Stimulated activated CD8-positive, alpha-beta memory T cell treated with anti-CD3 and anti-CD28 coated beads, Interleukin-2, amount 100 ng/mL, for 48 hours (primary cell): ENCODE results near the gene NCOA1.
"Not testable (repeated sequence)": the region's sequence is repeated elsewhere in the genome, so short reads cannot be mapped to it uniquely, and the experiment has no call there.

ENCODE experiments used
- DNase-seq, 2 donors: peaks; one replicate each; pipeline ENCODE4 v3.0.0-alpha.2; 2020; ENCODE audit warnings: low read depth in 2 of 2

NCOA1 gene

DNA sequence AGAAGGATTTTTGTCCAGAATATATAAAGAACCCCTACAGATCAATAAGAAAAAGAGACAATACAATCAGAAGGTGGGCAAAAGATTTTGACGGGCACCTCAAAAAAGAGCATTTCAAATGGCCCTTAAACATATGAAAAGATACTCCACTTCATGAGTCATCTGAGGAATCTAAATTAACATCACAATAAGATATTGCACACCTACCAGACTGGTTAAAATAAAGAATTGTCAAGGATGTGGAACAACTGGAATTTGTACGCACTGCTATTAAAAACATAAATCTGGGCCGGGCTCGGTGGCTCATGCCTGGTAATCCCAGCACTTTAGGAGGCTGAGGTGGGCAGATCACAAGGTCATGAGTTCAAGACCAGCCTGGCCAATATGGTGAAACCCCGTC lies 17.0 kb upstream of the NCOA1 start:
- no peak for DNase-seq

DNA sequence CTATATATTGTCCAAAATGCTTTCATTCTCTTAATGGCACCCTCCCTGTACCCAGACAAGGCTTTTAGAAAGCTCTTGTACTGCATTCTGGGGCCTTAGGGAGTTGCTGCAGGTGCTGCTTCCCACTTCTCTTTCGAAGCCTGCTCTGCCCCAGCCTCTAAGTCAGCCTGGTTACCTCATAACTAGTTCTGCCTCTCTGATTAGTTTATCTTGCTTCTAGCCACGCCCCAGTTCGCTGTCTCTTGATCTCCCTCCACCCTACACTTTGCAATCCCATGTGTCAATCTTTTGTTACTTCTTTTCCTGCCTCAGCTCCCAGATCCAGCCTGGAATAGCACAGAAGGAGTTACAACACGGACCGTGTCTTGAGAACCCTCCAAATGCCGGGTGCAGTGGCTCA lies 13.8 kb upstream of the NCOA1 start:
- no peak for DNase-seq

DNA sequence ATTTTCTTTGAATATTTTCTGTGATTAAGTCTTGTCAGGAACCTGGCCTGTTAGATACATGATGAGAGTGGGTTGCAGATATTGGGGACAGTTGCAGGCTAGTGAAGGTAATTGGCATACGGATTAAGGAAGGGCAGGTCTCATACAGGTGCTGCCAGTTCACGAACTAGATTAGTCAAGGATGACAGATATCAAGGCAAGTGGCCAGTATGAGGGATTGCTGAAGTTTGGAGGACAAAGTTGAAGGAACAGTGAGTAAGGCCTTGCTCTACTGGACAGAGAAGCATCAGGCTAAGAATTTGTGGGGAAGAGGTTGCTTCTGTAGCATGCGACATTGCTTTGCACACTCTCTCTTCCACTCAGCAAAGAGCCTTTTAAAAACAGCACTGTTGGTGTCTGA lies 12.8 kb upstream of the NCOA1 start:
- no peak for DNase-seq

DNA sequence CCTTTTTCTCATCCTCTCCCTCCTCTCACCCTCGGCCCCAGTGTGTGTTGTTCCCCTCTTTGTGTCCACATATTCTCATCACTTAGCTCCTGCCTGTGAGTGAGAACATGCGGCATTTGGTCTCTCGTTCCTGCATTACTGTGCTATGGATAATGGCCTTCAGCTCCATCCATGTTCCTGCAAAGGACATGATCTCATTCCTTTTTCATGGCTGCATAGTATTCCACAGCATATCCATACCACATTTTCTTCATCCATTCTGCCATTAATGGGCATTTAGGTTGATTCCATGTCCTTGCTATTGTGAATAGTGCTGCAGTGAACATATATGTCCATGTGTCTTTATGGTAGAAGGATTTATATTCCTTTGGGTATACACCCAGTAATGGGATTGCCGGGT lies 10.8 kb upstream of the NCOA1 start:
- no peak for DNase-seq

DNA sequence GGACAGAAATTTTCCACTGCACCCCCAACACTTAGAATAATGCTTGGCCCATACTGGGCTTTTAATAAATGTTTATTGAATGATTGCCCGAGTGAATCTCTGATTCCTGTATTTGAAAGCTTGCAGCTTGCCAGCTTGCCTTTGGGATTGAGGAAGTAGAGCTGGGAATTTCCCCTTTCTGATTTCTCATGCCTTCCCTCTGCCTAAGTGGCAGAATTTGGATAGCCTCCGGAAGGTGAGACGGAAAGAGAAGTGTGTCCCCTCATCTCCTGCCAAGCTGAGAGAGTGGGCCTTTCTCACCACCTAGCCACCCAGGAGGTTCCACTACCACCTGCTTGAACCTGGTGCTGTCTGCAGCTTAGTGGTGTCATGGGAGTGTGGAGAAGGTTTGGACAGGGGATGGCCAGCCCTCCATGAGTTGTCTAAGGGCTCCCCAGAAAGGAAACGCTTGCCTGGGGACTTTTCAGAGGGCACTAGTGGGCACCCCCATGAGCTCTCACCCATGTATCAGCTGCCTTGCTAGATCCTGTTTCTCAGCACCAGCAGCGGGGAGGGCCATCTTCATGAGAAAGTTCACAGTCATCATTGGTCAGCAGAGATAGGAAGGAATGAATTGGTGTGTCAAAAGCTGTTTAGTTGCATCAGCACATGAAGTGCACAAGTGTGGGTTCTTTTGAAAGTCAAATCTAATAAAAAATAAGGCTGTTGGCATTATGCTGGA lies 8.6 kb upstream of the NCOA1 start:
- no peak for DNase-seq

DNA sequence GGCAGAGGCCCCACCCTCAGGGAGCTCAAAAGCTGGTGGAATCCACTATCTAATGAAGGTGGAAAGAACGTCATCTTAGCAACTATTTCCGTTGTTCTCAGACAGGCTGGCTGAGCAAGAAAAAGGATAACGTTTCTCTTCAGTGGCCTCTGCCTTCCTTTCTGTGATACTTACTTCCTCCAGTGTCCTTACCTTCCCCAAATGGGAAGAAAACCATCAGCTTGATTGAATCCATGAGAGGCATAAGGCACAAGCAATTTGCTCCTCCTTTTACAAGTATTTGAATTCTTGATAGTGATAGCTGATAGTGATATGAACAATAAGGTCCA lies 8.1 kb upstream of the NCOA1 start:
- DNase-seq = no peak

DNA sequence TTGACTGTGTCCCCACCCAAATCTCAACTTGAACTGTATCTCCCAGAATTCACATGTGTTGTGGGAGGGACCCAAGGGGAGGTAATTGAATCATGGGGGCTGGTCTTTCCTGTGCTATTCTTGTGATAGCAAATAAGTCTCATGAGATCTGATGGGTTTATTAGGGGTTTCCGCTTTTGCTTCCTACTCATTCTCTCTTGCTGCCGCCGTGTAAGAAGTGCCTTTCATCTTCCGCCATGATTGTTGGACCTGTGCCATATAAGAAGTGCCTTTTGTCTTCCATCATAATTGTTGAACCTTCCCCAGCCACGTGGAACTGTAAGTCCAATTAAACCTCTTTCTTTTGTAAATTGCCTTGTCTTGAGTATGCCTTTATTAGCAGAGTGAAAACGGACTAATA lies 6.4 kb upstream of the NCOA1 start:
- DNase-seq = not testable (repeated sequence)

DNA sequence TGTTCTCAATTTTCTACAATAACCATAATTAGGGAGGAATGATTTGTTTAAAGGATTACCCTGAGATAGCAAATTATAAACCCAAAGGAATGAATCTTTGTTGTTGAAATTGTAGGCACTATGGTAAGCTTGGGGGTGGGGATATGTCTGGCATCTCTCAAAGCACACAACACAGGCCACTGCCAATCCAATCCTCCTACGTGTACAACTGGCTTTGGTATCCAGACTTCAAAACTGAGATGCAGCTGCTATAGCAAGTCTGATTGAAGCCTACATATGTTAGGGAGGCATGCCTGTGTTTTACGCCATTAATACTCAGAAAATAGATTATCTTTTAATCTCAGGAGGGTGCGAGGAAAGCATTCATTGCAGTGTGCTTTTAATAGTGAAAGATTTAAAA lies 5.9 kb upstream of the NCOA1 start:
- DNase-seq = no peak

DNA sequence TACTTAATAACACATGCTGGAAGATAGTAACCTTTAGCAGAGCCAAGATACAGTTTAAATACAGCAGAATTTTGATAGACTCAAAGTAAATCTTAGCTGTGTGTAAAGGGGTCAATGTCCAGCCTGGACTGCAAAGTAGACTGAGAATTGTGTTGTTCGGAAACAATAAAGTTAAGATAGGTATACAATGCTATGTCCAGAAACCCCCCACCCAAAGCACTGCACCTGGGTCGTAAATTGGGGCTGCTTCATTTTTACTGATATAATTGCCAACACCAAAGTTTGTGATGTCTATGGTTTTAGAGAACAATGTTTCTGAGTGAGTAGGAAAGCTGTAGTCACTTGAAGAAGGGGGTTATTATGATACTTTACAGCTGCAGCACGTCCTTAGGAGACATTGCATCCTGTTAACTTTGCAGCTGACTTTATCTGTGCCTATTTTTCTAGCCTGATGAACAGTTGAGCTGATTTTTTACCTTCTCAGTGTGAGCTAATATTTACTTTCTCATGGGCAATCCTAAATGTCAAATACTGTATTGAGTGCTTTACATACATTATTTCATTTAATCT lies 4.3 kb upstream of the NCOA1 start:
- DNase-seq = no peak

DNA sequence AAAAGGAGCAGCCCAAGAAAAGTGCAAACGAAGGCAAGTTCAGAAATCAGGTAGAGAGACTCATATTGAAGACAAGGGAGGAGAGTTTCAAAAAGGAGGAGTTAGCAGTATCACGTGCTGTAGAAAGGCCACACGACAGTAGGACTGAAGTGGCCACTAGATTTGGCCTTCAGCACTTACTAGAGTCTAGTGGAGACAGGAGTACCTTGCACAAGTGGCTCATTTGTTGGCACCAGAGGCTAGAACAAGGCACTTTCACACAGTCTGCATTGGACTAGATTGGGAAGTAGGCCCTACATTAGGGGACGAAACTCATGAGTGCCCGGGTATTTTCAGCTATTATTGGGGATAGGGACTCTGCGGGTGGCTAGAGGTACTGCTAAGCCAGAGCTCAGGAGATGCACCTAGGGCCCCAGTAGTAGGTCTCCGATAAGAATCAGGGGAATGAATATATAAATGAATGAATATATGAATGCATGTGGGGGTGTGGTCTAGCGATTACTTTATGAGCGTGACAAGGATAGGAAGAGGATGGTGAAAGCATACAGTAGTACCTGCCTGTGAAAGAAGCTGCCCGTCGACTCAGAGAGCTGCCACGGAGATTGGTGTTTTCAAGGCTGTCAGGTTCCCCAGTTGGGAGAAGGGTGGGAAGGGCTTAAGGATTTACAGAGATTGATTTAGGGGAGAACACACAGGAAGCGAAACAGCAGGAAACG lies 1.4 kb upstream of the NCOA1 start:
- DNase-seq = no peak

DNA sequence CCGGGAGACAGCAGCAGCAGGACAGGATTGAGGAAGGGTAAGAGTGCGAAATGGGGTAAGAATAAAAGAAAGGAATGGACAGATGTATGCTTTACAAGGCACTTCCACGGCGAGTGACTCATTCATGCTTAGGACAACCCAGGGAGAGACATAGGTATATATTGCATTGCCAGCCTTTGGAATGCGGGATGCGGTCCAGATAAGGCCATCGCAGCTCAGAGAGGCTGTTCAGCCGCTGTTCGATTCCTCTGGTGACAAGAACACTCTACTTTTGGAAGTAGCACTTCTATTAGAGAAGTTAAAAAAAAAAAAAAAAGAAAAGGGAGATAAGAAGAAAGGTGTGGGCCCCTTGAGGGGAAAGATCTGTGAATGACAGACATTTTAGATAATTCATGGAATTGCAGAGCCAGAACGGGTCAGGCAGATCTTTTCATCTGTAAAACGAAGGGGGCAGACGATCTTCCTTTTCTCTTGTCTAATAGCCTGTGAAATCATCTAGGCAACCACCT lies 819 bp upstream of the NCOA1 start:
- DNase-seq = no peak

DNA sequence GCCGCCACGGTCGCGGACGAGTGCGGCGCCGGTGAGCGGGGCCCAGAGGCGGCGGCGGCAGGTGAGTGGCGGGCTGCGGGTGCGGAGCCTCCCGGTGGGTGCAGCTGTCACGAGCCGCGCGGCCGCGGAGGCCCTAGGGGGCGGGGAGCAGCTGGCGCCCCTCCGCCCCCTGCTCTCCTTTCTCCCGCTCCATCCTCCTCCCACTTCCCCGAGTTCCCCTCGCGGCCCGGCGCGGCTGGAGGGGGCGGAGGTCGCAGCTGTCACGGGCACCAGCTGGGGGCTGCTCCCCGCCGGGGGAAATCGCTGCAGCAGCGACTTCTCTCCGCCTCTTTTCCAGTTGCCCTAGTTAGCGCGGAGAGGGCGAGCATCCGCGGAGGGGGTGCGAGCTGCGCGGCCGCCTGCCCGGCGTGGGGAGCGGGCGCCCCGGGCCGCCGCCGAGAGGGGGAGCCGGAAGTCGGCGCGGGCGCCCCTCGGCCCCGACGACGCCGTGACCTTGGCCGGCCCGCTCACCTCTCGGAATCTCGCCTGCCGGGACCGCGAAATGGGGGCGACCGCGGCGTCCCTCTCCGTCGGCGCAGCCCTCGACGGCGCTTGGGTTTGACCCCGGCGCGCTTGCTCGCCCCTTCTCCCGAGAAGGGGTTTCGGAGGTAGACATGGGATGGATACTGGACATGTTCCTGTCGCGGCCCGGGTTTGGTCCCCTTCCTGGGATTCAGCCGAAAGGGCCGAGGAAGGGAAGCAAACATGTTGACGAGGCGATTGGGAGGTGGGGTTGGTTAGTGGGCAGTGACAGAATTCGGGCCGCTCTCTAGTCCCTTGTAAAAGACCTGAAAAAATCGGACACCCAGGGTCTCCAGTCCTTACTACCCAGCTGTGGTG lies 727 bp downstream of the NCOA1 start:
- DNase-seq = peak; percentile 40 to 42

DNA sequence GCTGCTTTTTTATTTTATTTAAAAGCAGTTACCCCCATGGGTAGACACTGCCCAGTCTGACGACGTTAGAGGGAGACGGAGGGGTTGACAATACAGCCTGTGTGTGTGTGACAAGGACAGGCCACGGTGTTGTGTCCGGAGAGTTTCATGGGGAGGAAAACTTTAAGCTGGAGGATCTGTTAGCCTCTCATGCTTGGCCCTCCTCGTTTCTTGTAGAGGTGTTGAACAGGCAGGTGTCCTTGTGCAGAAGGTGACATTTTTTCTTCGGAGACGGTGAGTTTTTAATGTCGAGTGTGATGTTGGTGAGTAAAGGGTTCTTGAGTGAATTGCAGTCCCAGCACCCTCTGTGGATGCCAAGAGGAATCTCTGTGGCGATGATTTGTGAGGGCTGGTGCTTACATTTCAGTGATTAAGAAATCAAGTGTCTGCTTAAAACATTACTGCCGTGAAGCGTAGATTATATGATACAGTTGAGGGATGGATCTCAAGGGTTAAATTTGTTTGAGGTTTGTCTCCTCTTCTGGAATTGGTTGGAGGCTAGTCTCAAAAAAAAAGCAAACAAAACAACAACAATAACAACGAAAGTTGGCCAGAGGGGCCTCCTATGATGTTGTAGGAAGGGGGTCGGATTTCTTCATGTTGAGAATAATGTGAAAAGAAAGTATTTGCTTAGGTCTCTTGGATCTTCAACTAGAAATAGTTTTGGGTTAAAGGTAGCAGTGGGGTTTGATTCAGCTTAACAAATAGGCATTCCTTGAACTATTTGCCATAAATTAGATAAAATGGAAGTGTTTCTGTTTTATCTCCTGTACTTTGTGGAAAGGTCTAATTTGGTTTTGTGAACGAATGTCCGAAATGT lies 1.6 kb downstream of the NCOA1 start:
- DNase-seq = no peak

DNA sequence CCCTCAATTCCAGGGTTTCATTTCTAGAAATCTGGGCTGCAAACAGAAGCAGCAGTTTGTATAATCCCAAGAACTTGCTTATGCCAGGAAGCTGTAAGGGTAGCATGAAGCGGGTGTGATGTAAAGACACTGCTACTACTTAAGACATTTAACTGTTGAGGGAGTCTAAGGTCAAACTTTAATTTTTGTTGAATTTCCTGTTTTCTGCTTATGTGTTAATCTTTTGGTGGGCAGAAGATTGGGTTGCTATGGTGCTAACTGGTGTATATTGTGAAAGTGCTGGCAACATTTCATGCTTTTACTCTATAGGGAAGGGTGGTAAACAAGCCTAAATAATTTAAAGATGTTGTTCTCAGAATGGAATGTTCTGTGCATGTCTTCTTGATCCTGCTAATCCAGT lies 2.7 kb downstream of the NCOA1 start:
- no peak for DNase-seq

DNA sequence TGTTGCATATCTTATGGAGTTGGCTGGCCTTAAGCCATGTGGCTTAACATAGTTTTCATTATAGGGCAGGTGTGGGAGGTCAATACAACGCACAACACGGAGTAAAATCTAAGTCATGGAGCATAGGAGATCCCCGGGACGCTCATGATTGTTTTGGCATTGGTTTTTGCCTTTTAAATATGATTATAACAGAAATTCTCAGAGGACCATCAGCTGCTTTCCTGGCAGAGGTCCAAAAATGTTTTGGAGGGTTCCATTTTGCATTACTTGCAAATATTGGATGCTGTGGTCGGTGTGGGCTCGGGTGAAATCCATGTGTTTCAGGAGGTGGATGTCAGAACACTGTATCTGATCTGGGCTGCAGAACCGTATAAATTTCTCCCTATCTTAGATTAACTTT lies 3.4 kb downstream of the NCOA1 start:
- DNase-seq = no peak

DNA sequence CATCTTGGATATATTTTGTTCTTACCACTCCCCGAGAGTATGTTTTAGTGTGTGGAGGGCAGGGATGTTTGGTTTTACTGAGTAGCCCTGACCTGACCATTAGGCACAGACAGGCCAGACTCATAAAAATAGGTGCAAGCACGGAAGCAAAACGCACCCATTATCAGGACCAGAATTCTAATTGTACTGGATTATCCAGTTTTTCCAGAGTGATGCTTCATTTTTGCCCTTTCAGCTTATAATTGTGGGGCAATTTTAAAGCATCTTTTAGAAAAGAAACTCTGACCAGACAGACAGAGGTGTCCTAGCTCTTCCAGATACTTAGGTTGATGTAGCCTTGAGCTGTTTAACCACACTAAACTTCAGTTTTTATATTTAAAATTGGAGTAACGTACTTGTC lies 4.4 kb downstream of the NCOA1 start:
- no peak for DNase-seq

DNA sequence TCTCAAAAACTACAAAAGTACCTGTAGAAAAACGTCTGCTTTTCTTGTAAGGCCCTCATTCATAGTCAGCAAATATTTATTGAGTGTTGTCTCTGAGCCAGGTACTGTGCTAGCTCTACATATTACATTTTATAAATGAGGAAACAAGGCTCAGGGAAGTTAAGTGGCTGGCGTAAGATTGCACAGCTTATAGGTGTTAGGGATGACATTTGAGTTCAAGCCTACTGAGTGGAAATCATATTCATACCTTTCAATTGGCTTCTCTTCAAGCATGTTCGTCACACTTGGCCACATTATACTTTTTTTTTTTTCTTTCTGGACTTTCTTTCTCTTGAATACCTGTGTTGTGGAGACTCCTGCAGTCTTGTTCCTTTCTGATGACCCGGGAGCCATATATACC lies 5.9 kb downstream of the NCOA1 start:
- no peak for DNase-seq

DNA sequence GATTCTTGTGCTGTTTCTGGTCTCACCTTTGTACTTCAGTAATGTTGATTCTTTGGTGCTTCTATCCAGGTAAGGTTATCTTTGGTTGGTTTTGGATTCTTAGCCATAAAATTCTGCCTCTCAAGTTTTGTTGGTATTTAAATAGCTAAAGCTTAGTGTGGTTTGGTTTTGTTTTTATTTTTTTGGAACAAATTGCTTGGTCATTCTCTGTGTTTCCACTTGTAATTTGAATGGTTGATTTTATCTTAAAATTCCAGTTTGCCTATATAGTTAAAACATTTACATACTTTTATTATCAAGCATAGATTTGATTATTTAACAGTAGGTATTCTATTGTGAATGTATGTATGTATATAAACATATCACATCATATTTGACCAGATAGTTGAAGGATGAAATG lies 6.6 kb downstream of the NCOA1 start:
- no peak for DNase-seq

DNA sequence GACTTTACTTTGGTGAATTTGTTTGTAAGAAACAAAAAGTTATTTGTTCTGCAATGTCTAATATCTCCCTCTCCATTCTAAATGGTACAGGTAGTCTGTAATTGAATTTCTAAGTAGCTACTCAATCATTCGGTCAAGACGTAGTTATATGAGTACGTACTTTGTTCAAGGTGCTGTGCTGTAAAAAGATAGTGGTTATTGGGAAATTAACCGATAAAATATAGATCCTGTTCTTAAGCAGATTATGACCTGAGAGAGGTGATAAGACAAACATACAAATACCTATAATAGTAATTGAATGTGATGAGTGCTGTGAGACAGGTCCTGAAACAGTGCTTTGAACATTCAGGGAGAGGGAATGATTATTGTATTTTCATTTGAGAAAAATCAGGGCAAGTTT lies 7.1 kb downstream of the NCOA1 start:
- DNase-seq = no peak

DNA sequence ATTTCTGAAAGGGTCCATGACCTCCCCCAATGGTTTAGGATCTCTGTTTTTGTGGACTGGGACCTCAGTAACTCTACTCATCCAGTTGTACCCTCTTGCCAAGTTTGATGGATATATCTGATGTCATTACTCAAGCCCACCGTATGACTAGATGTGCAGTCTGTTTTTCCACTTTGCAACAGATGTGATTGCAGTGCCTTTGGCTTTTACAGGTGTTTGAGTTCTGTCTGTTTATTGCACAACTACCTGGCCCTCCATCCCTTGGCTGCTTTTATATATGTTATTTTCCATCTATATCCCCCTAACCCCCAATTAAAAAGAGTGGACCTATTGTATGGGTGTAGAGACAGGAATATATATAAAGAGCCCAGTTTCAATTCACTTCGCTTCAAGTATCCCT lies 10.8 kb downstream of the NCOA1 start:
- no peak for DNase-seq

DNA sequence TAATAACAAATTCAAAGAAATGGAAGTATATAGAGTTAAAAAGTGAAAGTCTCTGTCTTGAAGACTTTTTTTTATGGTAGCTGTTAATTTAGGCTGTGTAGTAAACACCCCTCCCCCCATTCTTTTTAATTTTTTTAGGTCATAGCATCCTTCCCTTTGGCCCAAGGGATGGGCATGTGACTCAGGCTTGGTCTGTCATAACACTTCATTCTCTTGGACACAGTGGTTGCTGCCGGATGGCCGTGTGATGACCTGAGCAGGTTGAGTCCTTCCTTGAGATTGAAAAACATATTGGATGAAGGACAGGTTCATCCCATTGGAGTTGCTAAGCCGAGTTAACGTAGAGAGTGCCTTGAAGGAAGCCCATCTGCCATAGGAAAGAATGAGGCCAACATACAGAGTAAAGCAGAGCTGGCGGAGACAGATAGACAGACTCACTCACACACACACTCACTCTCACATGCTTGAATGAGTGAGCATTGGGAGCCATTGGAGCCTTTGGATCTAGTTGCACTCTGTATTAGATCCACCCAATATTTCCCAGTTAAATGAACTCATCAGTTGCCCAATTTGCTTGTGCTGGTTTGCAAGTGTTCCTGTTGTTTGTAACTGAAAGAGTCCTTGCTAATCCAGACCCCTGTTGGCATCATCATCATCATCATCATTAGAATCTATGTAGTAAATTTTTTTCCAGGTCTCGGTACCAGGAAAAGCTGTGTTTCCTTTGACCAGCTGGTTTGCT lies 14.7 kb downstream of the NCOA1 start:
- no peak for DNase-seq
